ENCODE results near the gene ZSWIM1. TPM values are rescaled to one million over a fixed set of nuclear protein-coding genes. Genes with fewer than 3 reads are reported as not detected.

ZSWIM1 gene
- total and polyA plus RNA-seq, 2 of the 4 experiments (the other 2 are of a cell fraction), result 4.2 to 10.0 TPM

DNA sequence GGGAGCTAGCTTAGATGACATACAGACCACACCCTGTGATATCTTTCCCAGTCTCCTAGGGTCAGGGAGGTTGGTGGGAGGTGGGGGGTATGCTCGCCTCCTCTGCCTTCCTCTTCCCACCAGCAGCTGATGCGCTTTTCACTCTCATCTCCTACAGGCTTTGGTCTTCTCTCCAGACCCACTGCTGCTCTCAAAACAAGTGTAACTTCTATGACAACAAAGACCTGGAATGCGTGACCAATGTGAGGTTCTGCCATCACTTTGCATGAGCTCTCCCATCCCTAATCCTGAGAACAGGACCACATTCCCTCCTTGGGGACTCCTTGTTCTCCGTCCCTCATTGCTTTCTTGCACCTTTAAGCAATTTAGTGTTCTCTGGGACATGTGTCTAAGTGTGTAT, 12.8 kb downstream of the ZSWIM1 start:
- TF ChIP-seq CTCF (conservative IDR thresholded peaks at IDR 0.05; ENCODE audit: low read depth, low read length) (no peak), SMC3 (IDR thresholded peaks at IDR 0.05; ENCODE audit: low read depth, low read length) (no peak), MAFK (IDR thresholded peaks at IDR 0.05; ENCODE audit: low read depth, low read length) (no peak), USF2 (IDR thresholded peaks at IDR 0.05; ENCODE audit: low read depth, low read length) (no peak), FOS (IDR thresholded peaks at IDR 0.05; ENCODE audit: low read depth, low read length) (no peak), MXI1 (IDR thresholded peaks at IDR 0.05; ENCODE audit: borderline replicate concordance, low read depth, low read length) (no peak), RAD21 (IDR thresholded peaks at IDR 0.05; ENCODE audit: low read length) (no peak), BHLHE40 (IDR thresholded peaks at IDR 0.05; ENCODE audit: low read depth, low read length) (no peak), RFX5 (IDR thresholded peaks at IDR 0.05; ENCODE audit: low read depth, low read length) (no peak), MAZ (IDR thresholded peaks at IDR 0.05; ENCODE audit: borderline replicate concordance, low read depth, low read length) (no peak), RCOR1 (IDR thresholded peaks at IDR 0.05; ENCODE audit: insufficient replicate concordance, low read length) (no peak), CHD1 (IDR thresholded peaks at IDR 0.05; ENCODE audit: low read depth, low read length) (no peak), NFE2L2 (IDR thresholded peaks at IDR 0.05; ENCODE audit: low read depth, low read length) (no peak), POLR2A (IDR thresholded peaks at IDR 0.05; ENCODE audit: low read depth, low read length) (no peak), CEBPB (IDR thresholded peaks at IDR 0.05; ENCODE audit: low read depth, low read length) (no peak)
- TF ChIP-seq, protein P1, sequence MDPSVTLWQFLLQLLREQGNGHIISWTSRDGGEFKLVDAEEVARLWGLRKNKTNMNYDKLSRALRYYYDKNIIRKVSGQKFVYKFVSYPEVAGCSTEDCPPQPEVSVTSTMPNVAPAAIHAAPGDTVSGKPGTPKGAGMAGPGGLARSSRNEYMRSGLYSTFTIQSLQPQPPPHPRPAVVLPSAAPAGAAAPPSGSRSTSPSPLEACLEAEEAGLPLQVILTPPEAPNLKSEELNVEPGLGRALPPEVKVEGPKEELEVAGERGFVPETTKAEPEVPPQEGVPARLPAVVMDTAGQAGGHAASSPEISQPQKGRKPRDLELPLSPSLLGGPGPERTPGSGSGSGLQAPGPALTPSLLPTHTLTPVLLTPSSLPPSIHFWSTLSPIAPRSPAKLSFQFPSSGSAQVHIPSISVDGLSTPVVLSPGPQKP (IDR thresholded peaks at IDR 0.05; ENCODE audit: borderline replicate concordance, low read depth, low read length), result no peak
- Histone ChIP-seq H2BK20ac (ENCODE audit: low read depth, low read length) (no peak overlapping the region), H3K9me3 (ENCODE audit: control insufficient read depth, insufficient read depth, low read length) (no peaks in the 10 kb centered on the region), H3K14ac (replicated peaks; ENCODE audit: low read depth, low read length) (no peak overlapping the region), H4K8ac (ENCODE audit: low read depth in 2 of 2, low read length in 2 of 2) (no peak overlapping the region), H3K9ac (ENCODE audit: low read depth, low read length) (no peak overlapping the region), H2BK120ac (ENCODE audit: low read depth, low read length) (no peak overlapping the region), H3K18ac (ENCODE audit: low read depth, low read length) (no peak overlapping the region), H3K4me1 (ENCODE audit: control insufficient read depth, insufficient read depth, low read length) (peaks cover 3% of the 10 kb centered on the region; the same call in 1 of the 2 replicates), H3K9me1 (ENCODE audit: insufficient read depth, low read length) (0 out of 2 replicates have a peak, but pooled peaks cover 2% of the 10 kb centered on the region), H3K27ac (ENCODE audit: insufficient read depth, low read length) (no peak overlapping the region), H3K56ac (ENCODE audit: extremely low read depth, insufficient read depth, low read length) (no peak overlapping the region), H3K36me3 (ENCODE audit: control insufficient read depth, insufficient read depth, low read length) (peaks cover 47% of the 10 kb centered on the region), H4K20me1 (ENCODE audit: insufficient read depth, low read length) (0 out of 2 replicates have a peak, but pooled peaks cover 8% of the 10 kb centered on the region), H4K91ac (ENCODE audit: insufficient read depth, low read depth, low read length) (no peak overlapping the region), H4K5ac (ENCODE audit: low read depth, low read length) (no peak overlapping the region), H3K27me3 (ENCODE audit: control insufficient read depth, insufficient read depth, low read length) (no peaks in the 10 kb centered on the region), H2BK5ac (ENCODE audit: low read depth, low read length, poor library complexity, severe bottlenecking) (no peak overlapping the region), H3K4me3 (ENCODE audit: insufficient read depth, low read depth, low read length) (no peak overlapping the region), H2AFZ (replicated peaks; ENCODE audit: low read length, poor library complexity) (no peak overlapping the region), H3K79me1 (ENCODE audit: low read depth in 1 of 2, low read length in 2 of 2) (peaks cover 14 to 50% of the 10 kb centered on the region in 2 experiments), H2AK5ac (ENCODE audit: low read depth, low read length) (no peak overlapping the region), H3K4ac (ENCODE audit: low read depth, low read length) (no peak overlapping the region), H2BK15ac (ENCODE audit: low read depth, low read length) (no peak overlapping the region), H3K23ac (ENCODE audit: low read depth, low read length) (no peak overlapping the region), H2AK9ac (replicated peaks; ENCODE audit: low read depth, low read length, poor library complexity) (no peak overlapping the region), H3K4me2 (ENCODE audit: low read depth, low read length) (no peak overlapping the region)
- intact Hi-C loops (cut with micrococcal nuclease) (loop anchor here (5.0 kb wide), 1 partner anchor 78 kb away; the partner anchor contains the start of gene ZNF335), dilution Hi-C loops (cut with HindIII; ENCODE audit: low sequenced_read_pairs, unreplicated experiment) (no loop called here), in situ Hi-C loops (cut with MboI; ENCODE audit: low sequenced_read_pairs) (no loop called here)
- ATAC-seq (ENCODE audit: low read depth) (no peak), DNase-seq (no peak)
- ChIA-PET POLR2A (ENCODE audit: unreplicated experiment) (no interaction called here), CTCF (interaction anchor here (0.5 kb wide), 1 partner anchor 102 kb away, joined by 5 read pairs; the partner anchor contains the start of gene WFDC3)
- no TSS peak for BruUV-seq (replicated peaks)
- WGBS, 2 experiments (ENCODE audit: extremely low coverage in 2 of 2, insufficient read length in 1 of 2), result 88% methylated on average over 1 of the region's 4 CpGs; no CpG with 5 or more reads in 1 of the 2 experiments
